ENCODE results near the gene FAM120B. TPM values are rescaled to one million over a fixed set of nuclear protein-coding genes. Genes with fewer than 3 reads are reported as not detected.

Gene FAM120B
- total RNA-seq, 3 donors from 2014 or later (not counting 1 experiment from before 2014, with no cell fraction given): 37.8 to 55.6 (median 39.9) TPM

- Histone ChIP-seq H3K4me3 (ENCODE audit: low read length) (no peak overlapping the region), H3K27ac (ENCODE audit: low read length) (no peak overlapping the region), H3K9me3 (ENCODE audit: control insufficient read depth, insufficient read depth, low read length) (no peaks in the 10 kb centered on the region), H3K4me1 (ENCODE audit: control insufficient read depth, insufficient read depth, low read length) (peaks cover 48% of the 10 kb centered on the region), H3K36me3 (ENCODE audit: control insufficient read depth, insufficient read depth, low read length) (no peaks in the 10 kb centered on the region), H3K27me3 (ENCODE audit: control insufficient read depth, insufficient read depth, low read length) (peaks cover 37% of the 10 kb centered on the region)
- intact Hi-C loops (cut with micrococcal nuclease): loop anchor here (10.0 kb wide), 1 partner anchor 220 kb away; no protein-coding TSS in a partner anchor
- peaks cover 13 to 56% of the 10 kb centered on the region in 2 donors for H3K27me3 Mint-ChIP-seq (ENCODE audit: low read depth in 2 of 2)
- ATAC-seq: no peak
- WGBS (ENCODE audit: insufficient coverage): 40% methylated on average over 2 of the region's 2 CpGs
- H3K9me3 Mint-ChIP-seq: no peaks in the 10 kb centered on the region
- H3K4me3 Mint-ChIP-seq: peak overlapping the region; percentile 73
- no peak overlapping the region for H3K27ac Mint-ChIP-seq
- H3K4me1 Mint-ChIP-seq: peaks cover 22 to 51% of the 10 kb centered on the region in 2 donors
- DNase-seq: peak in 1 of 2 donors; percentile 20
- no peaks in the 10 kb centered on the region for H3K36me3 Mint-ChIP-seq
- TF ChIP-seq, protein P1, sequence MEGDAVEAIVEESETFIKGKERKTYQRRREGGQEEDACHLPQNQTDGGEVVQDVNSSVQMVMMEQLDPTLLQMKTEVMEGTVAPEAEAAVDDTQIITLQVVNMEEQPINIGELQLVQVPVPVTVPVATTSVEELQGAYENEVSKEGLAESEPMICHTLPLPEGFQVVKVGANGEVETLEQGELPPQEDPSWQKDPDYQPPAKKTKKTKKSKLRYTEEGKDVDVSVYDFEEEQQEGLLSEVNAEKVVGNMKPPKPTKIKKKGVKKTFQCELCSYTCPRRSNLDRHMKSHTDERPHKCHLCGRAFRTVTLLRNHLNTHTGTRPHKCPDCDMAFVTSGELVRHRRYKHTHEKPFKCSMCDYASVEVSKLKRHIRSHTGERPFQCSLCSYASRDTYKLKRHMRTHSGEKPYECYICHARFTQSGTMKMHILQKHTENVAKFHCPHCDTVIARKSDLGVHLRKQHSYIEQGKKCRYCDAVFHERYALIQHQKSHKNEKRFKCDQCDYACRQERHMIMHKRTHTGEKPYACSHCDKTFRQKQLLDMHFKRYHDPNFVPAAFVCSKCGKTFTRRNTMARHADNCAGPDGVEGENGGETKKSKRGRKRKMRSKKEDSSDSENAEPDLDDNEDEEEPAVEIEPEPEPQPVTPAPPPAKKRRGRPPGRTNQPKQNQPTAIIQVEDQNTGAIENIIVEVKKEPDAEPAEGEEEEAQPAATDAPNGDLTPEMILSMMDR (IDR thresholded peaks at IDR 0.05): no peak
Observed at GRCh38 chr6:170294298-170294730, 12.2 kb upstream of the FAM120B start.

- Histone ChIP-seq H3K27ac (ENCODE audit: low read length) (no peak overlapping the region), H3K4me1 (ENCODE audit: control insufficient read depth, insufficient read depth, low read length) (peaks cover 44% of the 10 kb centered on the region), H3K36me3 (ENCODE audit: control insufficient read depth, insufficient read depth, low read length) (no peaks in the 10 kb centered on the region), H3K4me3 (ENCODE audit: low read length) (no peak overlapping the region), H3K27me3 (ENCODE audit: control insufficient read depth, insufficient read depth, low read length) (peaks cover 37% of the 10 kb centered on the region), H3K9me3 (ENCODE audit: control insufficient read depth, insufficient read depth, low read length) (no peaks in the 10 kb centered on the region)
- Mint-ChIP-seq H3K27ac (no peak overlapping the region), H3K36me3 (no peaks in the 10 kb centered on the region), H3K4me1 (peaks cover 22 to 51% of the 10 kb centered on the region in 2 donors), H3K27me3 (ENCODE audit: low read depth in 2 of 2) (peaks cover 17 to 59% of the 10 kb centered on the region in 2 donors), H3K9me3 (no peaks in the 10 kb centered on the region), H3K4me3 (peak overlapping the region; percentile 73)
- ATAC-seq (peak in 2 of 3 donors; percentile 4 to 15), DNase-seq (peak in 1 of 2 donors; percentile 44)
- TF ChIP-seq, protein P1 (IDR thresholded peaks at IDR 0.05): no peak
- intact Hi-C loops (cut with micrococcal nuclease): loop anchor here (10.0 kb wide), 1 partner anchor 220 kb away; no protein-coding TSS in a partner anchor
- WGBS (ENCODE audit: insufficient coverage): 13% methylated on average over 30 of the region's 30 CpGs
Observed at GRCh38 chr6:170294813-170295509, 11.6 kb upstream of the FAM120B start.

DNA sequence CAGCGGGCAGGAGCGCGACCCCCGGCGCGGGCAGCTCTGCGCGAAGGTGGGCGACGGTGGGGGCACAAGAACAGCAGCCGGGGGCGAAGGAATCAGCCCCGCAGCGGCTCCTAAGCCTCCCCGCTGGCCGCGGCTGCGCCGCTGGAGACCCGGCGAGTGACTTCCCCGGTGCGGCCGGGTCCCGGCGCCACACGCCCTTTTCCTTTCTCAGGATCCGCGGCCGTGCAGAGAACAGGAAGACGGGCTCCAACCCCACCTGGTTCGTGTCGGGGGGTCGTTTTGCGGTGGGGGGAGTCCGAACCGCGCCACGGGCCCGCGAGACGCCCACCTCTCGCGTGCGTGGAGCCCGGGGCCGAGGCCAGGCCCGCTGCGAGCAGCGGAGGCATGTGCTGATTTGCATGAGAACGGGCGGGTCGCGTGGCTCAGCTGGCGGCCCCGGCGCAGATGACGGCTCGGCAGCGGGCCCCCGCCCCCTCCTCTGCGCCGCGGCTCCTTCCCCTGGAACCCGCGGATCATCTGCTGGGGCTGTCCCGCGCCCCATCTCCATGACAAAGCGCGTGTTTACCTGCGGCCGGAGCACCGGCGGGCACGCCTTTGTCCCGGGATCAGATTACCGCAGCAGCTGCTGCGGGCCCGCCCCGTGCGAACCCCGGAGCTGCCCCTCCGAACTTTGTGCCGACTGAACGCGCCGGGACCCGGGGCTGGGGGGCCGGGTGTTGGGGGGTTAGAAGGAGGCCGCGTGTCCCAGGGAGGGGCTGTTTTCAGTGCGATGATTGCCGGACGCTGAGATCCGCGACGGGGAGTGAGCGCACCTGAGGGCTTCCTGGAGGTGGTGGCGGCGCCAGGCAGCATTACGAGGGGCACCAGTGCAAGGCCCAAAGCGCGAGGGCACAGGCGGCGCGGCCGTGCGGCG is 10.8 kb upstream of the FAM120B start:
- TF ChIP-seq, protein P1 (IDR thresholded peaks at IDR 0.05): no peak
- Histone ChIP-seq H3K9me3 (ENCODE audit: control insufficient read depth, insufficient read depth, low read length) (no peaks in the 10 kb centered on the region), H3K4me1 (ENCODE audit: control insufficient read depth, insufficient read depth, low read length) (peaks cover 44% of the 10 kb centered on the region), H3K4me3 (ENCODE audit: low read length) (peak overlapping the region; percentile 4), H3K27me3 (ENCODE audit: control insufficient read depth, insufficient read depth, low read length) (peaks cover 33% of the 10 kb centered on the region), H3K27ac (ENCODE audit: low read length) (no peak overlapping the region), H3K36me3 (ENCODE audit: control insufficient read depth, insufficient read depth, low read length) (no peaks in the 10 kb centered on the region)
- under 1% methylated on average over 109 of the region's 109 CpGs for WGBS (ENCODE audit: insufficient coverage)
- H3K4me3 Mint-ChIP-seq: peak overlapping the region; percentile 73
- peak in 1 of 2 donors; percentile 69 for DNase-seq
- intact Hi-C loops (cut with micrococcal nuclease): loop anchor here (10.0 kb wide), 1 partner anchor 219 kb away; no protein-coding TSS in a partner anchor
- H3K27ac Mint-ChIP-seq: peak overlapping the region in 1 of 2 donors; percentile 18
- no peaks in the 10 kb centered on the region for H3K9me3 Mint-ChIP-seq
- no peaks in the 10 kb centered on the region for H3K36me3 Mint-ChIP-seq
- ATAC-seq: peak; percentile 57 to 67 (median 59)
- H3K4me1 Mint-ChIP-seq: peaks cover 17 to 44% of the 10 kb centered on the region in 2 donors
- peaks cover 25 to 60% of the 10 kb centered on the region in 2 donors for H3K27me3 Mint-ChIP-seq (ENCODE audit: low read depth in 2 of 2)

Data from natural killer cell (primary cell).